PFSK-1 (cell line): ENCODE data around the gene ANKRD13A.

ENCODE experiments used
- FOXP2 ChIP-seq: optimal IDR thresholded peaks from 2 replicates; pipeline ENCODE3; 2011; ENCODE audit warnings: borderline replicate concordance, control low read depth, inconsistent platforms; ENCODE audit not compliant: insufficient read depth; ENCODE audit errors: extremely low read length, extremely low read depth
- POLR2AphosphoS5 ChIP-seq: IDR thresholded peaks from 2 replicates; pipeline ENCODE4 v1.6.1; 2012; ENCODE audit warnings: low read depth, mild to moderate bottlenecking, control low read depth, low read length, moderate library complexity
- SIN3A ChIP-seq: IDR thresholded peaks from 2 replicates; pipeline ENCODE4 v1.6.1; 2012; ENCODE audit warnings: mild to moderate bottlenecking, low read length, moderate library complexity, borderline replicate concordance; ENCODE audit not compliant: insufficient read depth
- TAF1 ChIP-seq: IDR thresholded peaks from 2 replicates; pipeline ENCODE4 v1.6.1; 2012; ENCODE audit warnings: low read length, control low read depth, borderline replicate concordance; ENCODE audit not compliant: insufficient read depth
- TF ChIP-seq, protein P1 (sequence below), 2 experiments: IDR thresholded peaks; 2 replicates each; pipeline versions ENCODE4 v1.6.1 to v1.8.0; 2011 to 2012; ENCODE audit warnings: low read depth in 2 of 2, low read length in 2 of 2, control low read depth in 1 of 2, inconsistent platforms in 1 of 2, mild to moderate bottlenecking in 1 of 2, moderate library complexity in 1 of 2; ENCODE audit not compliant: insufficient read depth in 1 of 2

ANKRD13A gene

GRCh38 chr12:110058875-110059615 lies 59.8 kb downstream of the ANKRD13A start:
- TF ChIP-seq SIN3A (no peak), FOXP2 (no peak), POLR2AphosphoS5 (no peak), TAF1 (no peak)
- TF ChIP-seq, protein P1, sequence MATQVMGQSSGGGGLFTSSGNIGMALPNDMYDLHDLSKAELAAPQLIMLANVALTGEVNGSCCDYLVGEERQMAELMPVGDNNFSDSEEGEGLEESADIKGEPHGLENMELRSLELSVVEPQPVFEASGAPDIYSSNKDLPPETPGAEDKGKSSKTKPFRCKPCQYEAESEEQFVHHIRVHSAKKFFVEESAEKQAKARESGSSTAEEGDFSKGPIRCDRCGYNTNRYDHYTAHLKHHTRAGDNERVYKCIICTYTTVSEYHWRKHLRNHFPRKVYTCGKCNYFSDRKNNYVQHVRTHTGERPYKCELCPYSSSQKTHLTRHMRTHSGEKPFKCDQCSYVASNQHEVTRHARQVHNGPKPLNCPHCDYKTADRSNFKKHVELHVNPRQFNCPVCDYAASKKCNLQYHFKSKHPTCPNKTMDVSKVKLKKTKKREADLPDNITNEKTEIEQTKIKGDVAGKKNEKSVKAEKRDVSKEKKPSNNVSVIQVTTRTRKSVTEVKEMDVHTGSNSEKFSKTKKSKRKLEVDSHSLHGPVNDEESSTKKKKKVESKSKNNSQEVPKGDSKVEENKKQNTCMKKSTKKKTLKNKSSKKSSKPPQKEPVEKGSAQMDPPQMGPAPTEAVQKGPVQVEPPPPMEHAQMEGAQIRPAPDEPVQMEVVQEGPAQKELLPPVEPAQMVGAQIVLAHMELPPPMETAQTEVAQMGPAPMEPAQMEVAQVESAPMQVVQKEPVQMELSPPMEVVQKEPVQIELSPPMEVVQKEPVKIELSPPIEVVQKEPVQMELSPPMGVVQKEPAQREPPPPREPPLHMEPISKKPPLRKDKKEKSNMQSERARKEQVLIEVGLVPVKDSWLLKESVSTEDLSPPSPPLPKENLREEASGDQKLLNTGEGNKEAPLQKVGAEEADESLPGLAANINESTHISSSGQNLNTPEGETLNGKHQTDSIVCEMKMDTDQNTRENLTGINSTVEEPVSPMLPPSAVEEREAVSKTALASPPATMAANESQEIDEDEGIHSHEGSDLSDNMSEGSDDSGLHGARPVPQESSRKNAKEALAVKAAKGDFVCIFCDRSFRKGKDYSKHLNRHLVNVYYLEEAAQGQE (IDR thresholded peaks at IDR 0.05; ENCODE audit: insufficient read depth in 1 of 2, low read depth in 2 of 2, low read length in 2 of 2): no peak

DNA sequence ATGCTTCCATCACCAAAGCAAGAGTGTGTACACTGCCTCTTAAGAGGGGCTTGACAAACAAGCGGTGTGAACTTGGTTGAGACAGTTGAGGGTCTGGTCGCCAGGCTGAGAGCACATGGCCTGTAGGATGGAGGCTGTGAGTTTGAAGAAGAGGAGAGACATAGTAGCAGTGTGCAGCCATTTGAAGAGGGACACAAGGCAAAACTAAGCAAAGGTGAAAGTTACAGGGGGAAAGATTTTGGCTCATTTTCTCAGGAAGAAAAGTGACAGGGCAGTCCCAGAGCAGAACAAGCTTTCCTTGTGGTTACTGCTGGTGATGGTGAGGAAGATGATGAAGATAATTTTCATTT lies 60.4 kb downstream of the ANKRD13A start:
- TF ChIP-seq FOXP2 (no peak), POLR2AphosphoS5 (no peak), TAF1 (no peak), SIN3A (no peak)
- TF ChIP-seq, protein P1 (IDR thresholded peaks at IDR 0.05; ENCODE audit: insufficient read depth in 1 of 2, low read depth in 2 of 2, low read length in 2 of 2): no peak

- TF ChIP-seq, protein P1 (IDR thresholded peaks at IDR 0.05; ENCODE audit: insufficient read depth in 1 of 2, low read depth in 2 of 2, low read length in 2 of 2): no peak
- no peak for TF ChIP-seq SIN3A
- no peak for TF ChIP-seq FOXP2
- TF ChIP-seq POLR2AphosphoS5: no peak
- no peak for TF ChIP-seq TAF1
Measured at GRCh38 chr12:110062241-110062640, 63.0 kb downstream of the ANKRD13A start.

- TF ChIP-seq, protein P1 (IDR thresholded peaks at IDR 0.05; ENCODE audit: insufficient read depth in 1 of 2, low read depth in 2 of 2, low read length in 2 of 2): no peak
- TF ChIP-seq SIN3A: no peak
- TF ChIP-seq TAF1: no peak
- no peak for TF ChIP-seq POLR2AphosphoS5
- TF ChIP-seq FOXP2: no peak
Measured at GRCh38 chr12:110065540-110065939, 66.3 kb downstream of the ANKRD13A start.
